Glutamatergic neuron (in vitro differentiated cells): Measurements from ENCODE around the gene IL3RA. TPM values are rescaled to one million over a fixed set of nuclear protein-coding genes. Genes with fewer than 3 reads are reported as not detected.

Source experiments
- DNase-seq: peaks from one replicate; pipeline ENCODE4 v3.0.0; 2022
- H3K27ac Mint-ChIP-seq: one replicate; pipeline ENCODE4 v1.8.0; 2020; ENCODE audit warnings: mild to moderate bottlenecking, mixed read lengths, inconsistent platforms; ENCODE audit not compliant: unreplicated experiment
- H3K27me3 Mint-ChIP-seq: one replicate; pipeline ENCODE4 v1.8.0; 2020; ENCODE audit warnings: mild to moderate bottlenecking, moderate library complexity, mixed read lengths, inconsistent platforms; ENCODE audit not compliant: unreplicated experiment
- H3K36me3 Mint-ChIP-seq: one replicate; pipeline ENCODE4 v1.8.0; 2020; ENCODE audit warnings: mild to moderate bottlenecking, mixed read lengths, inconsistent platforms; ENCODE audit not compliant: unreplicated experiment
- H3K4me1 Mint-ChIP-seq: one replicate; pipeline ENCODE4 v1.8.0; 2020; ENCODE audit warnings: mild to moderate bottlenecking, low read depth, mixed read lengths, inconsistent platforms; ENCODE audit not compliant: unreplicated experiment
- H3K4me3 Mint-ChIP-seq: one replicate; pipeline ENCODE4 v1.8.0; 2020; ENCODE audit warnings: mild to moderate bottlenecking, mixed read lengths, inconsistent platforms; ENCODE audit not compliant: unreplicated experiment
- H3K9me3 Mint-ChIP-seq: one replicate; pipeline ENCODE4 v1.8.0; 2020; ENCODE audit warnings: mild to moderate bottlenecking, moderate library complexity, mixed read lengths, inconsistent platforms; ENCODE audit not compliant: unreplicated experiment
- CTCF ChIP-seq: fragments of 200-600 bp; sonication (generic); IDR thresholded peaks from one replicate; pipeline ENCODE4 v1.5.0; 2021; ENCODE audit not compliant: partially characterized antibody, unreplicated experiment
- total RNA-seq: library from RNA; stranded (reverse); fragmentation: NEBNext Ultra II Directional; extraction: Animal tissue kit (Norgen Biotek cat#: 25700); gene quantifications from one replicate; pipeline ENCODE4 v1.2.1, GENCODE V29; 2021; ENCODE audit not compliant: unreplicated experiment

Gene IL3RA
- total RNA-seq, 1 donor from 2014 or later: not detected

DNA sequence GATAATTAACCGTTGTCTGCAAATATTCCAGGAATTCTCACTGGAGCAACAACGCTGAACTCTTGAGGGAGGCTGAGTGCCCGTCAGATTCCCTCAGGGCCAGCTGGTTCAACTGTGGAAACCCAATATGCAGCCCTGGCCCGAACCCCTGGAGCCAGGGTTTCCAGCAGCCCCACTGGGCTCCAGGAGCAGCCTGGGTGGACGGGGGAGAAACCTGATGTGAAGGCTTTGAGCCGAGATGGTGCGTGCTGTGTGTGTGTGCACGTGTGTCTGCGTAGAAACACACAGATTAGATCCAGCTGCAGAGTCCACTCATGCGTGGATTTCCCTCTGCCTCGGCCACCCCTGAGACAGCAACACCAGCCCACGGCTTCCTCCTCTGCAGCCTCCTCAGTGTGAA lies 74.7 kb downstream of the IL3RA start:
- Mint-ChIP-seq H3K27me3 (peaks cover 2% of the 10 kb centered on the region), H3K36me3 (peaks cover 9% of the 10 kb centered on the region), H3K9me3 (peaks cover 9% of the 10 kb centered on the region), H3K4me3 (no peak overlapping the region), H3K4me1 (no peaks in the 10 kb centered on the region), H3K27ac (no peak overlapping the region)
- no peak for DNase-seq
- no peak for TF ChIP-seq CTCF

DNA sequence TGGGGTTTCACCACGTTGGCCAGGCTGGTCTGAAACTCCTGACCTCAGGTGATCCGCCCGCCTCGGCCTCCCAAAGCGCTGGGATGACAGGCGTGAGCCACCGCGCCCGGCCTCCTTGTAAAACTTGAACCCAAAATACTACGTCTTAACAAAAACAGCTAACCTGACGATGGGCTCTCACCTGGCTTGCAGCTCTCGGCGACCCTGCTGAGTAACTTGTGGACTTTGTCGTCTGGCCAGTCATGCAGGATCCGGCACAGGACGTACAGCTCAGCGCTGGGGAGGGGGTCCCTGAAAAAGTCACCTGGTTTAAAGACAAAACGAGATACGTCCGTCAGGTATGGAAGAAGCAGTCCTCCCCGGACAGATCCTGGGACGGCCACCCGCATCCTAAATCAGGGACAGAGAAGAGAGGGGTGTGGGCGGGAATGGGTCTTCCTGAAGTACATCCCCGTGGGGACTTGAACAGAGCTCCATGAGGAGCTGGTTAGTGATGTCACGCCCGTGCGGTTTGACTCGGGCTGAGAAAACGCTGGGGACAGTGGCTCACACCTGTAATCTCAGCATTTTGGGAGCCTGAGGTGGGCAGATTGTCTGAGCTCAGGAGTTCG lies 76.1 kb downstream of the IL3RA start:
- TF ChIP-seq CTCF: no peak
- H3K27ac Mint-ChIP-seq: no peak overlapping the region
- no peak overlapping the region for H3K4me3 Mint-ChIP-seq
- H3K4me1 Mint-ChIP-seq: no peaks in the 10 kb centered on the region
- peaks cover 9% of the 10 kb centered on the region for H3K36me3 Mint-ChIP-seq
- peaks cover 2% of the 10 kb centered on the region for H3K27me3 Mint-ChIP-seq
- DNase-seq: no peak
- H3K9me3 Mint-ChIP-seq: peaks cover 9% of the 10 kb centered on the region

GRCh38 chrX:1416327-1416784 lies 79.8 kb downstream of the IL3RA start:
- no peaks in the 10 kb centered on the region for H3K4me1 Mint-ChIP-seq
- peaks cover 20% of the 10 kb centered on the region for H3K36me3 Mint-ChIP-seq
- no peak overlapping the region for H3K27ac Mint-ChIP-seq
- H3K4me3 Mint-ChIP-seq: no peak overlapping the region
- DNase-seq: no peak
- peaks cover 6% of the 10 kb centered on the region for H3K27me3 Mint-ChIP-seq
- no peak for TF ChIP-seq CTCF
- peaks cover 17% of the 10 kb centered on the region for H3K9me3 Mint-ChIP-seq

GRCh38 chrX:1416965-1417760 lies 80.6 kb downstream of the IL3RA start:
- H3K27me3 Mint-ChIP-seq: peaks cover 6% of the 10 kb centered on the region
- H3K4me3 Mint-ChIP-seq: no peak overlapping the region
- H3K4me1 Mint-ChIP-seq: no peaks in the 10 kb centered on the region
- H3K9me3 Mint-ChIP-seq: peaks cover 15% of the 10 kb centered on the region
- no peak for DNase-seq
- H3K27ac Mint-ChIP-seq: no peak overlapping the region
- no peak for TF ChIP-seq CTCF
- peaks cover 27% of the 10 kb centered on the region for H3K36me3 Mint-ChIP-seq
